ENCODE measurements around the gene ZHX3. TPM values are rescaled to one million over a fixed set of nuclear protein-coding genes. Genes with fewer than 3 reads are reported as not detected.

The ZHX3 gene
- total and polyA plus RNA-seq, 2 donors (not counting 1 experiment from before 2014, with no cell fraction given), result 4.3 to 22.2 TPM

GRCh38 chr20:41191562-41192500 is 125.7 kb downstream of the ZHX3 start:
- H2AFZ ChIP-seq (ENCODE audit: insufficient read depth, low read depth, low read length, poor library complexity, severe bottlenecking), result no peak overlapping the region
- Mint-ChIP-seq H3K27me3 (no peaks in the 10 kb centered on the region), H3K4me1 (no peaks in the 10 kb centered on the region), H3K9me3 (ENCODE audit: insufficient read depth) (peaks cover 12% of the 10 kb centered on the region), H3K4me3 (no peak overlapping the region), H3K27ac (no peak overlapping the region)
- TF ChIP-seq CTCF (IDR thresholded peaks at IDR 0.05), result no peak
- no peak for TF ChIP-seq EZH2 (IDR thresholded peaks at IDR 0.05; ENCODE audit: borderline replicate concordance, insufficient read depth, low read depth, low read length, poor library complexity, severe bottlenecking)
- no peaks in the 10 kb centered on the region for H3K79me2 ChIP-seq (ENCODE audit: control insufficient read depth, insufficient read depth, low read length)
- no peak overlapping the region for H3K27ac ChIP-seq (ENCODE audit: low read length in 2 of 2)
- 98% methylated on average over 5 of the region's 5 CpGs for WGBS (ENCODE audit: insufficient coverage)
- no peaks in the 10 kb centered on the region for H3K4me1 ChIP-seq (ENCODE audit: control insufficient read depth in 2 of 2, insufficient read depth in 2 of 2, low read length in 2 of 2)
- H3K27me3 ChIP-seq (replicated peaks in 1 of 4; ENCODE audit: control extremely low read depth in 1 of 4, control insufficient read depth in 3 of 4, insufficient read depth in 4 of 4, low read length in 3 of 4), result no peaks in the 10 kb centered on the region
- POLR2A ChIA-PET, result no interaction called here
- H3K36me3 ChIP-seq (replicated peaks in 1 of 2; ENCODE audit: control extremely low read depth in 1 of 2, control insufficient read depth in 1 of 2, extremely low read depth in 1 of 2, insufficient read depth in 2 of 2, low read length in 1 of 2), result no peaks in the 10 kb centered on the region
- CTCF ChIA-PET, result no interaction called here
- no peak overlapping the region for H3K4me2 ChIP-seq (replicated peaks; ENCODE audit: low read depth, low read length, poor library complexity, severe bottlenecking)
- intact Hi-C loops (cut with micrococcal nuclease), result no loop called here
- H3K4me3 ChIP-seq (ENCODE audit: control extremely low read depth in 1 of 5, extremely low read depth in 1 of 5, insufficient read depth in 1 of 5, low read depth in 2 of 5, low read length in 4 of 5), result no peak overlapping the region
- ATAC-seq (ENCODE audit: low read depth), result no peak
- H3K9ac ChIP-seq (ENCODE audit: low read length), result no peak overlapping the region
- DNase-seq, result no peak
- H4K20me1 ChIP-seq (ENCODE audit: control insufficient read depth, insufficient read depth, low read length, poor library complexity, severe bottlenecking), result no peaks in the 10 kb centered on the region
- peaks cover 10 to 20% (median 14%) of the 10 kb centered on the region in 3 donors for H3K9me3 ChIP-seq (ENCODE audit: control extremely low read depth in 1 of 3, control insufficient read depth in 2 of 3, insufficient read depth in 1 of 3, low read length in 2 of 3)

GRCh38 chr20:41187668-41188067 is 129.9 kb downstream of the ZHX3 start:
- Histone ChIP-seq H3K27ac (ENCODE audit: low read length in 2 of 2) (no peak overlapping the region), H4K20me1 (ENCODE audit: control insufficient read depth, insufficient read depth, low read length, poor library complexity, severe bottlenecking) (no peaks in the 10 kb centered on the region), H2AFZ (ENCODE audit: insufficient read depth, low read depth, low read length, poor library complexity, severe bottlenecking) (no peak overlapping the region), H3K9me3 (ENCODE audit: control extremely low read depth in 1 of 3, control insufficient read depth in 2 of 3, insufficient read depth in 1 of 3, low read length in 2 of 3) (peaks cover 9 to 18% (median 14%) of the 10 kb centered on the region in 3 donors), H3K79me2 (ENCODE audit: control insufficient read depth, insufficient read depth, low read length) (no peaks in the 10 kb centered on the region), H3K27me3 (replicated peaks in 1 of 4; ENCODE audit: control extremely low read depth in 1 of 4, control insufficient read depth in 3 of 4, insufficient read depth in 4 of 4, low read length in 3 of 4) (no peaks in the 10 kb centered on the region), H3K9ac (ENCODE audit: low read length) (no peak overlapping the region), H3K36me3 (replicated peaks in 1 of 2; ENCODE audit: control extremely low read depth in 1 of 2, control insufficient read depth in 1 of 2, extremely low read depth in 1 of 2, insufficient read depth in 2 of 2, low read length in 1 of 2) (peaks cover 0 to 6% of the 10 kb centered on the region in 2 experiments), H3K4me1 (ENCODE audit: control insufficient read depth in 2 of 2, insufficient read depth in 2 of 2, low read length in 2 of 2) (no peaks in the 10 kb centered on the region), H3K4me2 (replicated peaks; ENCODE audit: low read depth, low read length, poor library complexity, severe bottlenecking) (no peak overlapping the region), H3K4me3 (ENCODE audit: control extremely low read depth in 1 of 5, extremely low read depth in 1 of 5, insufficient read depth in 1 of 5, low read depth in 2 of 5, low read length in 4 of 5) (no peak overlapping the region)
- Mint-ChIP-seq H3K27ac (no peak overlapping the region), H3K9me3 (ENCODE audit: insufficient read depth) (peaks cover 12% of the 10 kb centered on the region), H3K4me3 (no peak overlapping the region), H3K27me3 (no peaks in the 10 kb centered on the region), H3K4me1 (no peaks in the 10 kb centered on the region)
- ATAC-seq (ENCODE audit: low read depth), result no peak
- ChIA-PET CTCF (no interaction called here), POLR2A (interaction anchor here (0.6 to 0.7 kb wide), 2 partner anchors 52 to 175 kb away, joined by 3 to 8 read pairs; no protein-coding TSS in a partner anchor)
- intact Hi-C loops (cut with micrococcal nuclease), result no loop called here
- no peak for DNase-seq
- TF ChIP-seq EZH2 (IDR thresholded peaks at IDR 0.05; ENCODE audit: borderline replicate concordance, insufficient read depth, low read depth, low read length, poor library complexity, severe bottlenecking) (no peak), CTCF (IDR thresholded peaks at IDR 0.05) (no peak)

Data from B cell (primary cell).